ENCODE measurements around the gene TMEM191C.
"Not testable (repeated sequence)": the region's sequence is repeated elsewhere in the genome, so short reads cannot be mapped to it uniquely, and the experiment has no call there.

Gene TMEM191C

GRCh38 chr22:21473664-21474063, 6.5 kb downstream of the TMEM191C start:
- not testable (repeated sequence) for DNase-seq (ENCODE audit: low spot score)

GRCh38 chr22:21484039-21484438, 16.9 kb downstream of the TMEM191C start:
- DNase-seq (ENCODE audit: low spot score) = not testable (repeated sequence)

DNA sequence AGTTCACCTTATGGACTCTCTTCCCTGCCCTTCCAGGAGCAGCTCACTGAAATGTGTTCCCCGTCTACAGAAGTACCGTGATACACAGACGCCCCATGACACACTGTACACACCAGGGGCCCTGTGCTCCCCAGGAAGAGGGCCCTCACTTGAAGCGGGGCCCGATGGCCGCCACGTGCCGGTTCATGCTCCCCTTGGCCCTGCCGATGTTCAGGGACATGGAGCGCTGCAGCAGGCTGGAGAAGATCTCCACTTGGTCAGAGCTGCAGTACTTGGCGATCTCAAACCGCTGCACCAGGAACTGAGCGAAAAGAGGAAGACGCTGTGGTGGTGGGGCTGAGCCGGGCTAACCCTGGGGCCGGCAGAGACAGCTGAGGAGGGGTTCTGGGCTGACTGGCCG, 20.5 kb downstream of the TMEM191C start:
- DNase-seq (ENCODE audit: low spot score) = not testable (repeated sequence)

DNA sequence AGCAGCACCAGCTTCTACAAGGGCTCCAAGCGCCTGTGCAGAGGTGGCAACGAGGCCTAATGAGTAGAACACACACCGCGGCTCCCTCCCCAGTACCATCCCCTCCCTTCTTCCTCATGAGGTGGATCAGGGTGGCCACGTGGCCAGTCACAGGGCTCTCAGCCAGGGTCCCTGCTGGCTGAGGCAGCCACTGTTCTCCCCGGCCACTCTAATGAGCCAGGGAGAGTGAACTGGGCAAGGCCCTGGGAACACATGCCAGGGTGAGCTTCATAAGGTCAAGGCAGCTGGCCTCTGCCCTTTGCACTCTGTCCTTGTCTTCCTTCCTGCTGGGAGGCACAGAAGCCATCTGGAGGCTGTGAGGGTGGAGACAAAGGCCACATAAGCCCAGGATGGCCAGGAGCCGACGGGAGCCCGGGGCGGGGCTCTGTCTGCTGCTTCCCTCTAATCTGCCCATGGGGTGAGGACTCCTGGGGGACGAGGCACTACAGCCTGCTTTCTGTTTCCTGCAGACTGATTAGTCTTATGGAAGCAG, 22.0 kb downstream of the TMEM191C start:
- not testable (repeated sequence) for DNase-seq (ENCODE audit: low spot score)

- DNase-seq (ENCODE audit: low spot score) = not testable (repeated sequence)
Measured at GRCh38 chr22:21490556-21490955, 23.4 kb downstream of the TMEM191C start.

- not testable (repeated sequence) for DNase-seq (ENCODE audit: low spot score)
Measured at GRCh38 chr22:21492271-21492670, 25.1 kb downstream of the TMEM191C start.

- not testable (repeated sequence) for DNase-seq (ENCODE audit: low spot score)
Measured at GRCh38 chr22:21493789-21494782, 26.9 kb downstream of the TMEM191C start.

- not testable (repeated sequence) for DNase-seq (ENCODE audit: low spot score)
Measured at GRCh38 chr22:21497984-21498383, 30.8 kb downstream of the TMEM191C start.

- not testable (repeated sequence) for DNase-seq (ENCODE audit: low spot score)
Measured at GRCh38 chr22:21498489-21498888, 31.3 kb downstream of the TMEM191C start.

DNA sequence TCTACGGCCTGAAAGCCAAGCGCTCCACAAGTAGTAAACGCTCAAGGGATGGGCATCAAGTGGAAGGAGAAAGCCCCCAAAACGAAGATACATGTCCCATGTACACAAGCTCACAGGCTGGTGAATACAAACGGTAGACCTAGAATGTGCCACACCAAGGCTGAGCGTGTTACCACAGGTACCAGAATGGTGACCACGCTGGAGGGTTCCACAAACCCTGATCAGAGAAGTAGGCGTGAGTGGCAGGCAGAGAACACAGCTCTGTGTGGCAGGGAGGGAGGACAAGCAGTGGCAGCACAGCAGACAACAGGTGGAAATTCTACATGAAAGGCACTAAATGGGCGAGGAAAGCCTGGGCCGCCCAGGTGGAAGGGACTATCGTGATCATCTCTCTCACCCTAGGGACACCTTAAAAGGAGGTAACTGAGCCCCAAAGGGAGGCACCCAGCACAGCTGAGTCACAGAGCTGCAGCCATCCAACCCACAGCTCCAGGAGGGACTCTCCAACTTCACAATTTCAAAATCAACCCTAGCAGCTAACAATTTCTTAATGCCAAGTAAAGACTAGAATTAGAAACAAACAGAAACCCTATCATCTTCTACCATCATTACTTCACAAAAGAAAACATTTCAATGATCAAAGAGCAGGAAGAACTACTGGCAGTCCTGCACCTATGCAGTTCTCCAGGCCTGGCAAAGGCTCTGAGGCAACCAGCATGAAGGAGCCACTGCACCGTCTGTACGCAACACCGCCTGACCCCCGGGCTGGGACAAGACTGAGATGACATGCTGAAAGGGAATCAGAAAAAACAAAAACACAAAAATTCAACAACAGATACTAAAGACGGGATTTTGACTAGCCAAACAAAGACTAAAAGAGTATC, 32.7 kb downstream of the TMEM191C start:
- not testable (repeated sequence) for DNase-seq (ENCODE audit: low spot score)

DNA sequence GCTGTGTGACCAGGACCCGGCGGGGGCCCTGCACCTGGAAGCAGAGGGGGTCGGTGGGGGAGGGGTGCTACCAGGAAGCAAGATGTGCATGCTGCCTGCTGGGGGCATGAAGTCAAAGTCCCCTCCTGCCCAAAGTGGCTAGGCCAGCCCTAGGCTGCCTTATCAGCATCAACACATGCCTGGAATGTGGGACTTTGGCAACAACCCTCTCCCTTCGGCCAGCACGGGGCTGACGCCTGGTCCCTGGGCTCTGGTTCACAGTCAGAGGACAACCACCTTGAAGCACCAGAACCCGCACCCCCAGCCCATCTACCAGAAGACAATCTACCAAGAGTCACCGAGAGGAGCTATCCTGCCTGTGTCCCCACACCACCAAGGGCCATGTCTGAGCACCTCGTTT, 43.2 kb downstream of the TMEM191C start:
- not testable (repeated sequence) for DNase-seq (ENCODE audit: low spot score)

- not testable (repeated sequence) for DNase-seq (ENCODE audit: low spot score)
Measured at GRCh38 chr22:21512022-21512421, 44.8 kb downstream of the TMEM191C start.

DNA sequence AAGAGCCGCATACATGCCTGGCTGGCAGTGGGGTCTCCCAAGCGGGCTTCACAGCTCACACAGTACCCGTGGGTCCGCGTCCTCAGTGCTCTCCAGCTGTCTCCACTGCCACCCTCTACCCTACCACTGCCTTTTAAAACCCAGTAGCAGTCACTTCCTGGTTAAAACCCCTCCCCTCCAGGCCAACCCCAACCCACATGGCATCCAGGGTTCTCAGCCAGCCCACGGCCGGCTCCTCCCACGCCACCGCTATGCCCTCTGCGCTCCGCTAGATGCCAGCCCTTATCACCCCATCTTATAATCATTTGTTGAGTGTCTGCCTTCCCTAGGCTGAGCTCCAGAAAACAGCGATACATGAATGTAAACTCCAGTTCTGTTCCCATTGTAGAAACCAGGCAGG, 46.9 kb downstream of the TMEM191C start:
- not testable (repeated sequence) for DNase-seq (ENCODE audit: low spot score)

DNA sequence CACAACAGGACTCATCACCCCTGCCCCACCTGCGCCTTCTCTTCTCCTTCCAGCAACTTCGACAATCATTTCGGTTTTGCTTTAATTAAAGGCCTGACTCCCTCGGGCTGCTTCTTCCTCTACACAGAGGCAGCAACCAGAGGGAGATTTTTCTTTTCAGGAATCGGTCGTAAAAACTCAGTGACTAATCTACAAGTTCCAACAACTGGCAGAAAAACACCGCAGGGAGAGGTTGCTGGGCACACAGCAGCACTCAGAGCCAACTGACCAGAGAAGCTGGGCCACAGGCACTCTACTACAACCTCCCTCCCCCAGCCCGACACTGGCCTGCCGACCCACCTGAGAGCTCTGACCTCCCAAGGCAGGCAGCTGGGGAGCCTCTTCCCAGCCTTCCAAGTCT, 48.0 kb downstream of the TMEM191C start:
- DNase-seq (ENCODE audit: low spot score) = not testable (repeated sequence)

- not testable (repeated sequence) for DNase-seq (ENCODE audit: low spot score)
Measured at GRCh38 chr22:21516522-21516921, 49.3 kb downstream of the TMEM191C start.

DNA sequence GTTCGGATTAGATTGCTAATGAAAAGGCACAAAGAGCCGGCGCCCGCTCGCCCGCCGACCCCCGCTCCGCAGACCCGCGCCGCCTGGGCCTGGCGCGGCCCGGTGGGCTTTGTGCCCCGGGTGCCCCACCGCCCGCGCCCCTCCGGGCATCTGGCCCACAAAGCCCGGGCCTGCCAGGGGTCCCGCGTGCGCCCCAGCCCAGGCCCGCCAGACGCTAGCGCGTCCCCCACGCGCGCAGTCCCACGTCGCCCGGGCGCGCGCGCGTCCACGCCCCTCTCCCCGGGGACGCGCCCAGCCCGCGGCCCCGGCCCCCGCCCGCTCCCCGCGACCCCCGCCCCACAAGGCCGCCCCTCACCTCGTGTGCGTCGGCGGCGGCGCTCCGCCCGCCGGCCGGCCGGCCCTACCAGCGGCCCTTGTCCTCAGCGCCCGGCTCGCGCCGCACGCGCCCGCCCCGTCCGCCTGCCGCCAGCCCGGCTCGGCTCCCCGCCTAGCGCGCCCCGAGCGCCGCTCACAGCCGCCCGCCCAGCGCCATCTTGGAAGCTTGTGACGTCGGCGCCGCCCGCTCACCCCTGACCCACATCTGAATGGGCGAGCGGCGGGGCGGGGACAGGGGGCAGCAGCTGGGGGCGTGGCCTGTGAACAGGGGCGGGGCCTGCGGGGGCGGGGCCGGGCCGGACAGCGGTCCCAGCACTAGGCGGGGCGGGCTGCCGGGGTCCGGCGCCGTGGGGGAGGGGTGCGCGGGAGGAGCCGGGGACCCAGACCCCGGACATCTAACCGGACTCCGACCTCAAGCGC, 50.0 kb downstream of the TMEM191C start:
- not testable (repeated sequence) for DNase-seq (ENCODE audit: low spot score)

All from SW480 (cell line).